H9 (cell line): Measurements from ENCODE around the gene CAMTA1. TPM values are rescaled to one million over a fixed set of nuclear protein-coding genes. Genes with fewer than 3 reads are reported as not detected.

ENCODE experiments used
- DNase-seq: peaks from one replicate; pipeline ENCODE4 v3.0.0-alpha.2; 2017
- H2AFZ ChIP-seq: one replicate; pipeline ENCODE4 v1.6.1; 2013; ENCODE audit warnings: mild to moderate bottlenecking, low read length, control low read depth, moderate library complexity
- H2AK5ac ChIP-seq: 2 replicates; pipeline ENCODE4 v1.6.1; 2013; ENCODE audit warnings: low read length, control low read depth, mixed read lengths; ENCODE audit not compliant: insufficient read length
- H2BK120ac ChIP-seq: one replicate; pipeline ENCODE4 v1.6.1; 2013; ENCODE audit warnings: low read depth, mild to moderate bottlenecking, low read length, control low read depth, inconsistent platforms; ENCODE audit not compliant: poor library complexity, severe bottlenecking
- H2BK12ac ChIP-seq: 2 replicates; pipeline ENCODE4 v1.6.1; 2013; ENCODE audit warnings: low read length, control low read depth, mixed read lengths, low read depth; ENCODE audit not compliant: insufficient read length
- H2BK15ac ChIP-seq: 2 replicates; pipeline ENCODE4 v1.6.1; 2013; ENCODE audit warnings: low read depth, low read length, control low read depth
- H2BK20ac ChIP-seq: one replicate; pipeline ENCODE4 v1.6.1; 2013; ENCODE audit warnings: low read depth, mild to moderate bottlenecking, low read length, control low read depth, inconsistent platforms; ENCODE audit not compliant: poor library complexity, severe bottlenecking
- H2BK5ac ChIP-seq: 2 replicates; pipeline ENCODE4 v1.6.1; 2013; ENCODE audit warnings: low read length, control low read depth, mixed read lengths; ENCODE audit not compliant: insufficient read length
- H3K14ac ChIP-seq: 2 replicates; pipeline ENCODE4 v1.6.1; 2013; ENCODE audit warnings: low read length, control low read depth; ENCODE audit not compliant: insufficient read depth
- H3K18ac ChIP-seq: 2 replicates; pipeline ENCODE4 v1.6.1; 2013; ENCODE audit warnings: low read depth, mild to moderate bottlenecking, mixed read lengths, low read length, control low read depth; ENCODE audit not compliant: insufficient read length
- H3K23ac ChIP-seq: 2 replicates; pipeline ENCODE4 v1.6.1; 2013; ENCODE audit warnings: low read length, control low read depth, mixed read lengths, low read depth; ENCODE audit not compliant: insufficient read length
- H3K23me2 ChIP-seq: 2 replicates; pipeline ENCODE4 v1.6.1; 2013; ENCODE audit warnings: low read depth, mild to moderate bottlenecking, mixed read lengths, low read length, control low read depth; ENCODE audit not compliant: insufficient read length, poor library complexity, severe bottlenecking
- H3K27ac ChIP-seq: 2 replicates; pipeline ENCODE4 v1.5.1; 2013; ENCODE audit warnings: low read length, control low read depth, mixed read lengths, low read depth; ENCODE audit not compliant: insufficient read length
- H3K27me3 ChIP-seq: 2 replicates; pipeline ENCODE4 v1.6.1; 2013; ENCODE audit warnings: low read length, control low read depth, inconsistent platforms; ENCODE audit not compliant: insufficient read depth
- H3K4ac ChIP-seq: 2 replicates; pipeline ENCODE4 v1.6.1; 2013; ENCODE audit warnings: low read depth, mild to moderate bottlenecking, control low read depth, inconsistent platforms, low read length, moderate library complexity
- H3K4me1 ChIP-seq: 2 replicates; pipeline ENCODE4 v1.6.1; 2013; ENCODE audit warnings: low read length, control low read depth, inconsistent platforms; ENCODE audit not compliant: insufficient read depth
- H3K4me2 ChIP-seq: 2 replicates; pipeline ENCODE4 v1.6.1; 2013; ENCODE audit warnings: low read length, control low read depth, mixed read lengths; ENCODE audit not compliant: insufficient read length, insufficient read depth
- H3K56ac ChIP-seq: 2 replicates; pipeline ENCODE4 v1.6.1; 2013; ENCODE audit warnings: low read depth, mild to moderate bottlenecking, mixed read lengths, low read length, control low read depth; ENCODE audit not compliant: insufficient read length
- H3K79me1 ChIP-seq: 2 replicates; pipeline ENCODE4 v1.6.1; 2013; ENCODE audit warnings: low read depth, mild to moderate bottlenecking, moderate library complexity, low read length, control low read depth, inconsistent platforms; ENCODE audit not compliant: insufficient read depth, poor library complexity, severe bottlenecking
- H3K79me2 ChIP-seq: 2 replicates; pipeline ENCODE4 v1.6.1; 2013; ENCODE audit warnings: low read length, control low read depth, inconsistent platforms; ENCODE audit not compliant: insufficient read depth
- H3K9ac ChIP-seq: 2 replicates; pipeline ENCODE4 v1.6.1; 2013; ENCODE audit warnings: low read length, control low read depth, mixed read lengths; ENCODE audit not compliant: insufficient read length; ENCODE audit errors: extremely low read depth
- H3K9me3 ChIP-seq: one replicate; pipeline ENCODE4 v1.6.1; 2013; ENCODE audit warnings: low read depth, low read length, inconsistent platforms; ENCODE audit not compliant: control insufficient read depth
- H3T11ph ChIP-seq: one replicate; pipeline ENCODE4 v1.6.1; 2013; ENCODE audit warnings: mild to moderate bottlenecking, low read length, control low read depth, inconsistent platforms
- H4K20me1 ChIP-seq: one replicate; pipeline ENCODE4 v1.6.1; 2013; ENCODE audit not compliant: control insufficient read depth, insufficient read length, insufficient read depth
- H4K5ac ChIP-seq: 2 replicates; pipeline ENCODE4 v1.6.1; 2013; ENCODE audit warnings: low read depth, mild to moderate bottlenecking, mixed read lengths, low read length, control low read depth; ENCODE audit not compliant: insufficient read length
- H4K8ac ChIP-seq: replicated peaks from 2 replicates; pipeline ENCODE4 v1.6.1; 2013; ENCODE audit warnings: low read length, control low read depth, mixed read lengths, low read depth; ENCODE audit not compliant: insufficient read length
- H4K91ac ChIP-seq: 2 replicates; pipeline ENCODE4 v1.6.1; 2013; ENCODE audit warnings: low read depth, mild to moderate bottlenecking, moderate library complexity, mixed read lengths, low read length, control low read depth; ENCODE audit not compliant: insufficient read length
- H3K27ac Mint-ChIP-seq, 3 experiments: 2 replicates in 2 of 3; 3 replicates in 1 of 3; pipeline ENCODE4 v1.8.0; 2020 to 2021; ENCODE audit warnings: mixed read lengths in 3 of 3, mild to moderate bottlenecking in 1 of 3, moderate library complexity in 1 of 3
- H3K27me3 Mint-ChIP-seq: 2 replicates; pipeline ENCODE4 v1.8.0; 2021; ENCODE audit warnings: low read depth, mild to moderate bottlenecking, moderate library complexity, mixed read lengths
- H3K36me3 Mint-ChIP-seq, 3 experiments: 2 replicates in 2 of 3; 3 replicates in 1 of 3; pipeline ENCODE4 v1.8.0; 2020 to 2021; ENCODE audit warnings: low read depth in 3 of 3, mixed read lengths in 3 of 3; ENCODE audit not compliant: insufficient read depth in 1 of 3
- H3K4me1 Mint-ChIP-seq, 2 experiments: 2 replicates each; pipeline ENCODE4 v1.8.0; 2020; ENCODE audit warnings: mixed read lengths in 2 of 2
- H3K4me3 Mint-ChIP-seq, 2 experiments: 2 replicates in 1 of 2; 3 replicates in 1 of 2; pipeline ENCODE4 v1.8.0; 2020 to 2021; ENCODE audit warnings: mild to moderate bottlenecking in 2 of 2, mixed read lengths in 2 of 2, moderate library complexity in 1 of 2
- H3K9me3 Mint-ChIP-seq, 2 experiments: 2 replicates in 1 of 2; 3 replicates in 1 of 2; pipeline ENCODE4 v1.8.0; 2020; ENCODE audit warnings: mild to moderate bottlenecking in 2 of 2, mixed read lengths in 2 of 2, moderate library complexity in 1 of 2
- CTCF ChIP-seq: fragments of 200-600 bp; sonication (generic); conservative IDR thresholded peaks from 3 replicates; pipeline ENCODE4 v1.8.0; 2021; ENCODE audit warnings: antibody characterized with exemption, mild to moderate bottlenecking
- WGBS: extraction: QIAGEN DNeasy Blood & Tissue Kit; methylation state at CpG from one replicate; pipeline ENCODE4 v1.1.7; 2013; ENCODE audit warnings: missing lambda C conversion rate, low lambda C conversion rate, mixed read lengths; ENCODE audit not compliant: insufficient read length; ENCODE audit errors: extremely low coverage; 5-methylcytosine and 5-hydroxymethylcytosine counted together
- total RNA-seq: library from RNA; stranded (reverse); gene quantifications from 2 replicates; pipeline ENCODE4 v1.2.1, GENCODE V29; 2021

CAMTA1 gene
- total RNA-seq, 1 experiment from 2014 or later, result 115 TPM

DNA sequence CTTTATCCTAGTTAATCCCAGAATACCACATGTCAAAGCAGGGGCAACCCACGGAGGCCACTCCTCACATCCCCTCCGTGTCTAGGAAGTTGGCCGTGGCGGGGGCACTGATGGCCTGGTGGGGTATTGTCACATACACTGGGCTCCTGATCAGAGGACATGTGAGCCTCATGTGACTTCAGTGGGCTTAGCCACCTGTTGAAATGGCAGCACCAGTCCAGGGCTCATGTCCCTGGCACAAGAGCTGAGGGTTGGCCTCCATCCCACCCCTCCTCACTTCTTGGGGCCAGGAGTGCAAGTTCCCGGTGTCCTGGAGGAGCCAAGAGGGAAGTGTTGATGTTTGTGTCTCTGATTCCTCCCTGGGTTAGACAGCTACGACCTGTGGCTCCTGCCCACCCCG, 313.4 kb downstream of the CAMTA1 start:
- peaks cover 7 to 8% of the 10 kb centered on the region in 2 experiments; a peak in 3 of 4 replicates for H3K4me1 Mint-ChIP-seq
- H3K9me3 Mint-ChIP-seq, result no peaks in the 10 kb centered on the region; a peak in 1 of 5 replicates
- H2AFZ ChIP-seq, result no peak overlapping the region
- H3K4ac ChIP-seq, result no peak overlapping the region
- H3K9ac ChIP-seq, result no peak overlapping the region
- H2BK12ac ChIP-seq, result no peak overlapping the region
- no peak overlapping the region for H4K8ac ChIP-seq
- no peak overlapping the region for H2BK20ac ChIP-seq
- no peak overlapping the region for H3K23ac ChIP-seq
- no peak overlapping the region for H2BK15ac ChIP-seq
- no peak overlapping the region for H4K91ac ChIP-seq
- no peak overlapping the region for H3K18ac ChIP-seq
- no peak overlapping the region for H2BK5ac ChIP-seq
- H3K4me3 Mint-ChIP-seq, result no peak overlapping the region
- DNase-seq, result no peak
- no peaks in the 10 kb centered on the region for H4K20me1 ChIP-seq
- peaks cover 6% of the 10 kb centered on the region for H3K27me3 Mint-ChIP-seq
- no peaks in the 10 kb centered on the region for H3K4me1 ChIP-seq
- no CpG with 5 or more reads among the region's 7 CpGs for WGBS
- no peak overlapping the region for H3K56ac ChIP-seq
- no peak overlapping the region for H2AK5ac ChIP-seq
- no peaks in the 10 kb centered on the region for H3K27me3 ChIP-seq
- no peaks in the 10 kb centered on the region for H3K23me2 ChIP-seq
- no peak overlapping the region for H3T11ph ChIP-seq
- no peak overlapping the region for H4K5ac ChIP-seq
- no peak overlapping the region for H3K14ac ChIP-seq
- H3K27ac ChIP-seq, result no peak overlapping the region
- no peak overlapping the region for H3K27ac Mint-ChIP-seq
- no peak for TF ChIP-seq CTCF
- H3K79me1 ChIP-seq, result no peaks in the 10 kb centered on the region
- no peaks in the 10 kb centered on the region for H3K36me3 Mint-ChIP-seq
- H3K79me2 ChIP-seq, result no peaks in the 10 kb centered on the region
- H3K4me2 ChIP-seq, result no peak overlapping the region
- no peak overlapping the region for H2BK120ac ChIP-seq
- H3K9me3 ChIP-seq, result no peaks in the 10 kb centered on the region
